Measurements from ENCODE around the gene PSMD1.

GRCh38 chr2:231199219-231199618, 142.6 kb downstream of the PSMD1 start:
- no peak for TF ChIP-seq CTCF (IDR thresholded peaks at IDR 0.05)
- TF ChIP-seq EP300 (IDR thresholded peaks at IDR 0.05): no peak
- TF ChIP-seq POLR2A (IDR thresholded peaks at IDR 0.05): no peak
